ENCODE results near the gene GSDME.

GSDME gene

GRCh38 chr7:24722386-24723177 lies 34.7 kb downstream of the GSDME start:
- H3K4me3 ChIP-seq (ENCODE audit: low read length in 2 of 2): no peak overlapping the region
- no peak overlapping the region for H3K27ac ChIP-seq (ENCODE audit: low read length)
- H3K27me3 ChIP-seq (ENCODE audit: control insufficient read depth in 1 of 2, insufficient read depth in 2 of 2, low read length in 2 of 2): no peaks in the 10 kb centered on the region
- no peaks in the 10 kb centered on the region for H3K4me1 ChIP-seq (ENCODE audit: control insufficient read depth, insufficient read depth, low read length)
- no peaks in the 10 kb centered on the region for H3K9me3 ChIP-seq (ENCODE audit: control insufficient read depth in 2 of 2, low read length in 2 of 2)
- H3K9ac ChIP-seq (ENCODE audit: low read length in 2 of 2): no peak overlapping the region
- no peaks in the 10 kb centered on the region for H3K36me3 ChIP-seq (ENCODE audit: control insufficient read depth in 2 of 2, insufficient read depth in 2 of 2, low read length in 2 of 2)

- H3K4me3 ChIP-seq (ENCODE audit: low read length in 2 of 2): no peak overlapping the region
- H3K27ac ChIP-seq (ENCODE audit: low read length): no peak overlapping the region
- H3K36me3 ChIP-seq (ENCODE audit: control insufficient read depth in 2 of 2, insufficient read depth in 2 of 2, low read length in 2 of 2): peaks cover 0 to 4% of the 10 kb centered on the region in 2 donors
- no peak overlapping the region for H3K9ac ChIP-seq (ENCODE audit: low read length in 2 of 2)
- no peaks in the 10 kb centered on the region for H3K27me3 ChIP-seq (ENCODE audit: control insufficient read depth in 1 of 2, insufficient read depth in 2 of 2, low read length in 2 of 2)
- H3K9me3 ChIP-seq (ENCODE audit: control insufficient read depth in 2 of 2, low read length in 2 of 2): no peaks in the 10 kb centered on the region
- H3K4me1 ChIP-seq (ENCODE audit: control insufficient read depth, insufficient read depth, low read length): no peaks in the 10 kb centered on the region
Measured at GRCh38 chr7:24721481-24722001, 35.7 kb downstream of the GSDME start.

- Histone ChIP-seq H3K27me3 (ENCODE audit: control insufficient read depth in 1 of 2, insufficient read depth in 2 of 2, low read length in 2 of 2) (no peaks in the 10 kb centered on the region), H3K9ac (ENCODE audit: low read length in 2 of 2) (no peak overlapping the region), H3K9me3 (ENCODE audit: control insufficient read depth in 2 of 2, low read length in 2 of 2) (no peaks in the 10 kb centered on the region), H3K4me1 (ENCODE audit: control insufficient read depth, insufficient read depth, low read length) (no peaks in the 10 kb centered on the region), H3K4me3 (ENCODE audit: low read length in 2 of 2) (no peak overlapping the region), H3K36me3 (ENCODE audit: control insufficient read depth in 2 of 2, insufficient read depth in 2 of 2, low read length in 2 of 2) (peaks cover 0 to 4% of the 10 kb centered on the region in 2 donors), H3K27ac (ENCODE audit: low read length) (no peak overlapping the region)
Measured at GRCh38 chr7:24720283-24720682, 37.0 kb downstream of the GSDME start.

GRCh38 chr7:24718977-24719491 lies 38.2 kb downstream of the GSDME start:
- H3K27me3 ChIP-seq (ENCODE audit: control insufficient read depth in 1 of 2, insufficient read depth in 2 of 2, low read length in 2 of 2): no peaks in the 10 kb centered on the region
- peaks cover 0 to 4% of the 10 kb centered on the region in 2 donors for H3K36me3 ChIP-seq (ENCODE audit: control insufficient read depth in 2 of 2, insufficient read depth in 2 of 2, low read length in 2 of 2)
- H3K4me1 ChIP-seq (ENCODE audit: control insufficient read depth, insufficient read depth, low read length): no peaks in the 10 kb centered on the region
- H3K9ac ChIP-seq (ENCODE audit: low read length in 2 of 2): no peak overlapping the region
- H3K9me3 ChIP-seq (ENCODE audit: control insufficient read depth in 2 of 2, low read length in 2 of 2): no peaks in the 10 kb centered on the region
- H3K4me3 ChIP-seq (ENCODE audit: low read length in 2 of 2): no peak overlapping the region
- H3K27ac ChIP-seq (ENCODE audit: low read length): no peak overlapping the region

- H3K4me1 ChIP-seq (ENCODE audit: control insufficient read depth, insufficient read depth, low read length): no peaks in the 10 kb centered on the region
- peaks cover 0 to 4% of the 10 kb centered on the region in 2 donors for H3K36me3 ChIP-seq (ENCODE audit: control insufficient read depth in 2 of 2, insufficient read depth in 2 of 2, low read length in 2 of 2)
- H3K27ac ChIP-seq (ENCODE audit: low read length): no peak overlapping the region
Measured at GRCh38 chr7:24718431-24718831, 38.8 kb downstream of the GSDME start.

GRCh38 chr7:24717694-24718320 lies 39.5 kb downstream of the GSDME start:
- no peak overlapping the region for H3K4me3 ChIP-seq (ENCODE audit: low read length in 2 of 2)
- H3K27me3 ChIP-seq (ENCODE audit: control insufficient read depth in 1 of 2, insufficient read depth in 2 of 2, low read length in 2 of 2): no peaks in the 10 kb centered on the region
- no peaks in the 10 kb centered on the region for H3K9me3 ChIP-seq (ENCODE audit: control insufficient read depth in 2 of 2, low read length in 2 of 2)
- H3K36me3 ChIP-seq (ENCODE audit: control insufficient read depth in 2 of 2, insufficient read depth in 2 of 2, low read length in 2 of 2): peaks cover 0 to 4% of the 10 kb centered on the region in 2 donors
- no peak overlapping the region for H3K27ac ChIP-seq (ENCODE audit: low read length)
- H3K4me1 ChIP-seq (ENCODE audit: control insufficient read depth, insufficient read depth, low read length): no peaks in the 10 kb centered on the region
- no peak overlapping the region for H3K9ac ChIP-seq (ENCODE audit: low read length in 2 of 2)

More at GRCh38 chr7:24718431-24718831, 38.8 kb downstream of the GSDME start:
- Histone ChIP-seq H3K9me3 (ENCODE audit: control insufficient read depth in 2 of 2, low read length in 2 of 2) (no peaks in the 10 kb centered on the region), H3K27me3 (ENCODE audit: control insufficient read depth in 1 of 2, insufficient read depth in 2 of 2, low read length in 2 of 2) (no peaks in the 10 kb centered on the region), H3K9ac (ENCODE audit: low read length in 2 of 2) (no peak overlapping the region), H3K4me3 (ENCODE audit: low read length in 2 of 2) (no peak overlapping the region)

- H3K27ac ChIP-seq (ENCODE audit: low read length): no peak overlapping the region
- no peak overlapping the region for H3K4me3 ChIP-seq (ENCODE audit: low read length in 2 of 2)
- no peaks in the 10 kb centered on the region for H3K9me3 ChIP-seq (ENCODE audit: control insufficient read depth in 2 of 2, low read length in 2 of 2)
- H3K4me1 ChIP-seq (ENCODE audit: control insufficient read depth, insufficient read depth, low read length): no peaks in the 10 kb centered on the region
- H3K27me3 ChIP-seq (ENCODE audit: control insufficient read depth in 1 of 2, insufficient read depth in 2 of 2, low read length in 2 of 2): no peaks in the 10 kb centered on the region
- peaks cover 0 to 4% of the 10 kb centered on the region in 2 donors for H3K36me3 ChIP-seq (ENCODE audit: control insufficient read depth in 2 of 2, insufficient read depth in 2 of 2, low read length in 2 of 2)
- no peak overlapping the region for H3K9ac ChIP-seq (ENCODE audit: low read length in 2 of 2)
Measured at GRCh38 chr7:24717247-24717622, 40.0 kb downstream of the GSDME start.

GRCh38 chr7:24716480-24717246 lies 40.6 kb downstream of the GSDME start:
- no peaks in the 10 kb centered on the region for H3K9me3 ChIP-seq (ENCODE audit: control insufficient read depth in 2 of 2, low read length in 2 of 2)
- H3K4me1 ChIP-seq (ENCODE audit: control insufficient read depth, insufficient read depth, low read length): no peaks in the 10 kb centered on the region
- no peak overlapping the region for H3K4me3 ChIP-seq (ENCODE audit: low read length in 2 of 2)
- no peaks in the 10 kb centered on the region for H3K27me3 ChIP-seq (ENCODE audit: control insufficient read depth in 1 of 2, insufficient read depth in 2 of 2, low read length in 2 of 2)
- no peak overlapping the region for H3K27ac ChIP-seq (ENCODE audit: low read length)
- no peak overlapping the region for H3K9ac ChIP-seq (ENCODE audit: low read length in 2 of 2)
- peaks cover 0 to 4% of the 10 kb centered on the region in 2 donors for H3K36me3 ChIP-seq (ENCODE audit: control insufficient read depth in 2 of 2, insufficient read depth in 2 of 2, low read length in 2 of 2)

- Histone ChIP-seq H3K9me3 (ENCODE audit: control insufficient read depth in 2 of 2, low read length in 2 of 2) (no peaks in the 10 kb centered on the region), H3K9ac (ENCODE audit: low read length in 2 of 2) (no peak overlapping the region), H3K4me3 (ENCODE audit: low read length in 2 of 2) (no peak overlapping the region), H3K36me3 (ENCODE audit: control insufficient read depth in 2 of 2, insufficient read depth in 2 of 2, low read length in 2 of 2) (peaks cover 0 to 4% of the 10 kb centered on the region in 2 donors), H3K27ac (ENCODE audit: low read length) (no peak overlapping the region), H3K4me1 (ENCODE audit: control insufficient read depth, insufficient read depth, low read length) (no peaks in the 10 kb centered on the region), H3K27me3 (ENCODE audit: control insufficient read depth in 1 of 2, insufficient read depth in 2 of 2, low read length in 2 of 2) (no peaks in the 10 kb centered on the region)
Measured at GRCh38 chr7:24715661-24716479, 41.4 kb downstream of the GSDME start.

GRCh38 chr7:24715171-24715570 lies 42.1 kb downstream of the GSDME start:
- Histone ChIP-seq H3K27me3 (ENCODE audit: control insufficient read depth in 1 of 2, insufficient read depth in 2 of 2, low read length in 2 of 2) (no peaks in the 10 kb centered on the region), H3K4me1 (ENCODE audit: control insufficient read depth, insufficient read depth, low read length) (no peaks in the 10 kb centered on the region), H3K27ac (ENCODE audit: low read length) (no peak overlapping the region), H3K9me3 (ENCODE audit: control insufficient read depth in 2 of 2, low read length in 2 of 2) (no peaks in the 10 kb centered on the region), H3K36me3 (ENCODE audit: control insufficient read depth in 2 of 2, insufficient read depth in 2 of 2, low read length in 2 of 2) (peaks cover 0 to 4% of the 10 kb centered on the region in 2 donors), H3K4me3 (ENCODE audit: low read length in 2 of 2) (no peak overlapping the region), H3K9ac (ENCODE audit: low read length in 2 of 2) (no peak overlapping the region)
